Peyer's patch (tissue), 4 donors: Measurements from ENCODE around the gene KRT17.

ENCODE experiments used
- CTCF ChIP-seq, 6 experiments: fragments of 450-650 bp in 4 of 6; fragments of 200-600 bp in 2 of 6; sonication (generic) in 1 of 6; IDR thresholded peaks; one replicate each; pipeline ENCODE4 v1.5.1; 2017 to 2019; ENCODE audit warnings: antibody characterized with exemption in 6 of 6, mild to moderate bottlenecking in 3 of 6, moderate library complexity in 1 of 6
- POLR2A ChIP-seq, 2 donors: fragments of 450-650 bp; IDR thresholded peaks; one replicate each; pipeline ENCODE4 v1.5.1; 2017; ENCODE audit warnings: antibody characterized with exemption in 2 of 2, mild to moderate bottlenecking in 2 of 2, moderate library complexity in 2 of 2

GRCh38 chr17:41617136-41617535, 7.2 kb downstream of the KRT17 start:
- TF ChIP-seq CTCF (IDR thresholded peaks at IDR 0.05), result no peak
- no peak for TF ChIP-seq POLR2A (IDR thresholded peaks at IDR 0.05)
